HG03460 (cell line): Measurements from ENCODE around the gene DPYSL3.

Experiments
- ATAC-seq: cut with Tn5 transposase; IDR thresholded peaks from one replicate; pipeline ENCODE4 v1.9.1; 2021; ENCODE audit not compliant: unreplicated experiment

DPYSL3 gene

DNA sequence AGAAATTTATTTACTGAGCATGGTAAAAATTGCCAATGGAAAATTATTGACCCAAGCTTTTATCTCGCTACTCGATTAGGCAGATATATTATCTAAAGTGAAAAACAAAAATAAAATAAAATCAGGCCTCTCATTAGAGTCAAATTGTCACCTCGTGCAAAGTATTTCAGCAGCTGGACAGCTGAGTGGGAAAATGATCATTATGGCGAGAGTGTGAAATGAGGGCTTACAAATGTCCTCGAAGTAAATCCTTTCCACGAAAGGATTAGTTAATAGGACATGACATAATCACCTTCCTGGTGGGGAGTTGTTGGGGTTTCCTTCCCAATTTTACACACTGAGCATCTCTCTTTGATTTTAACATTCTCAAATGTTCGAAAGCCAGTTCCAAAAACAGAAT, 5.4 kb upstream of the DPYSL3 start:
- no peak for ATAC-seq

DNA sequence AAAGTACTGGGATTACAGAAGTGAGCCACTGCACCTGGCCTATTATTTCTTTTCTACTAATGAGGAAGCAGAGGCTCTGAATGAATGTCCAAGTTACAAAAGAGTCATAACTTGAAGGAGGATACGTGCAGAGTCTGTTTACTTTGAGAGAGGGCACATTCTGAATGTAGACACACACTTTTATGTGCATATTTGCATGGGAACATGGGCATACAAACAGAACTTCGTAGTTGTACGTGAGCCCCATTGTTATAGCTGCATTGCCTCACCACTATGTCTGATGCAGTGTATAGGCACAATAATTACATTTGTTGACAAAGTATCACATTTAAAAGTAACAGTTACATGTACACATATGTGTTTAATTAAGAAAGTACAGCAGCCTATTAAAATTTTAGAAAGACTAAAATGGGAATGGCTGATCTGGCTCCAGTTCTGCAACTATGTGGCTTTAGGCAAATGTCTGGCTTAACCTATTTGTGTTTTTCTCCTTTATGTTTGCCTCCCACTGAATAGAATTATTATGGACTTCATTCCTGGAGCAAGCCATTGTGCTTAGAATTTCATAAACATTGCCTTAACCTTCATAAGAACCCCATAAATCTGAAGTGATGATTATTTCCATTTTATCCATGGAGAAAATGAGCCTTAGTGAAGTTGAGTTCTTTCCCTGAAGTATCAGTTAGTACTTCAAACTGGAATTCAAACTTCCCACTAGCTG, 3.0 kb upstream of the DPYSL3 start:
- no peak for ATAC-seq

DNA sequence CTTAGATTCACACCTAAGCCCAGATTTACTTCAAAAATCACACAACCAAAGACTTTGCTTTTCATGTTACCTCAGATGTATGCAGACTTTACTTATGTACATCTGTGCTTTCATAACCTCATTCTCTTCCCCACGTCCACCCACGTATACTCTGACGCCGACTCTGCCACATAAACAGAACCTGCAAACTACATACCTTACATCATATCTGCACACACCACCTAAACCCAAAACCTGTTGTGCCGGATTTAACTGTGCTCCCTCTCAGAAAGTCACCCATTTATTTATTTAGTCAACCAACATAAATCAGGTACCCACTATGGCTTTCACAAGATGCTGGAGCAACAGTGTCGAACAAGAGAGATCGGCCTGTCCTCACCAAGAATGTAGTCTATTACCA, 1.0 kb upstream of the DPYSL3 start:
- no peak for ATAC-seq

- no peak for ATAC-seq
Observed at GRCh38 chr5:147509041-147509709, 693 bp downstream of the DPYSL3 start.

DNA sequence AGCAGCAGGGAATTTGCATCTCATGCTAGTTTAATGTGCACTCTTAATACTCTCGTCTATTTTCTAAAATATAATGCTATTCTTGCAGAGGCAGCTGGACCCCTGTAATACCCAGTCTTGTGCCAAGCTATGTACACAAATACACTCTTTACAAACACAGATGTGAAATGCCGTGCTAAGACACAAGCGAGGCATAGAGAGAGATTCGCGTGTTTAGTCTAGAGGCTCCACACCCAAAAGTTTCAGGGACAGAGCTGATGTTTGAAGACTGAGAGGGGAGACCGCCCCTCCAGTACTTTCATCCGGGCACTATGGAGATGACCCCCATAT, 1.2 kb downstream of the DPYSL3 start:
- no peak for ATAC-seq

- ATAC-seq, result no peak
Observed at GRCh38 chr5:147507480-147508126, 2.3 kb downstream of the DPYSL3 start.

DNA sequence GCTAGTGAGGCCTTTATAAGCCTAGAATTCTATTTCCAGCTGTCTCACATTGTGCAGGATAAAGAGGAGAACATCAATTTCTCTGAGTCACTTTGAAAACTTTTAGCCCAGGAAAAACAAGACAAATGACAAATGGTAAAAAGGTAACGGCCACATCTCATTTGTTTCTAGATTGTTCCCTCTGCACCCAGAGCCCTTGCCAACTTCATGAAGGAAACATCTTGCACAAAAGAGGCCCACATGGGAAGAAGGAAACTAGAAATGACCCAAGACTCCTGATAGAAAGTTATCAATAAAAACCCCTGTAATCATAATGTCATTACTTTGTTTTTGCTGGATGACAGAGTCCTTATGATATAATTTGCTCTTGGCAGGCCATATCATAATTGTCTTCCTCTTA, 5.3 kb downstream of the DPYSL3 start:
- no peak for ATAC-seq

DNA sequence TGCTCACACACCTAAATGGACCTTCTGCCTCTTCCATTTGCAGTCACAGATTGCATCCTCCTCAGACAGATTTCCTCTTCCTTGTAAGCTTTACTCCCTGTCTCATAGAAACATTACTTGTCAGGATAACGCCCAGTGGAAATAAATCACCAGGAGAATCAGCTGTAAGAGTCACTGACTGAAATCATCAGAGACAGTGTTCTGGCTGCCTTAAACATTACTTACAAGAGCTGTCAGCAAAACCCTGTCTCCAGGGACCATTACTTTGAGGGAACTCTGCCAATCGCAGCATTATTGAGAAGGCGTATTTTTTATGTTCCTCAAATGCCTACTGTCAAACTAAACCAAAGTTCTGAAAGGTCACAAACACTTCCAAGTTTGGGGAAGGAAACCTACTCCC, 5.9 kb downstream of the DPYSL3 start:
- no peak for ATAC-seq

DNA sequence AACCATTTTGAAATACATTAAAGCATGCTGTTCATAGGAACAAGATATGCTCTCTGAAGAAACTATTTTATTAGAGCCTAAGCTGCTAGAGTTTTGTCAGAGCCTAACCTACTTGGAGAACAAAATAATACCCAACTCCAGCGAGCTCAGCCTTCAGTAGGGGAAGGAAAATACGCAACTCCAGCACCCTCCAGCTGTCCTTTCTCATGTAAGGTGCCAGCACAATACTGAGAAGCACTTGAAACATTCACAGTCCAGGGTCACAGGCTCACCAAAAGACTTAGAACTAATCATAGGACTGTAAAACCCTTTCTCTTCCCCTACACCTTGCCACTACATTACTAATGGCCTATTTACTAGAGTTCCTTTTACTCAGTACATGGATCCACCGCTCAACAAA, 18.9 kb downstream of the DPYSL3 start:
- no peak for ATAC-seq

DNA sequence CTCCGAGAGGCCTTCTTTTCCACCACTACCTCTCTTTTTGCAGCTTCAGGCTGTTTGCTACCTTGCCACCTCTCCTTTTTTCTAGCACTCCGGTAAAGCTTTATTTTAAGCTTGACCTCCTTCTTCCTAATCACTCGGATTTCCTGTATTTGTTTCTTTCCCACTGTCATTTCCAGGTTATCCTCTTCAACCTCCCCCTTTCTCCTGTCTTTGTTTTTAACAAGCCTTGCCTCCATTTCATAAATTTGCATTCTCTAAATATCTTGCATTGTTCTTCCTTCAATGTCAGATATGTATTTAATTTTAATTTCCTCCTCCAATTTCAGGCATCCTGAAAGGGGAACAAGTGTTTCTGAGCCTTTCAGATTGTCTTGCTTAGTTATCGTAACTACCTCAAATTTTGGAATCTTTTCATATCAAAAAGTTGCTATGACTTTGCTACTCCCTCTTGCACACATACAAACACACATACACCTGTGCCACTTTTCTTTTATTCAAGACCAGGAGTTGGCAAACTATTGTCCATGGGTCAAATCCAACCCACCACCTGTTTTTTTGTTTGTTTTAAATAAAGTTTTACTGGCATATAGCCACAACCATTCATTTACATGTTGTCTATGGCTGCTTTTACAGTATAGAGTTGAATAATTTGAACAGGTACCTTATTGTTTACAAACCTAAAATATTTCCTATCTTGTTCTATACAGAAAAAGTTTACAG, 22.7 kb downstream of the DPYSL3 start:
- ATAC-seq, result no peak

- ATAC-seq, result no peak
Observed at GRCh38 chr5:147485814-147486213, 24.1 kb downstream of the DPYSL3 start.

GRCh38 chr5:147485046-147485445, 24.8 kb downstream of the DPYSL3 start:
- ATAC-seq, result no peak

DNA sequence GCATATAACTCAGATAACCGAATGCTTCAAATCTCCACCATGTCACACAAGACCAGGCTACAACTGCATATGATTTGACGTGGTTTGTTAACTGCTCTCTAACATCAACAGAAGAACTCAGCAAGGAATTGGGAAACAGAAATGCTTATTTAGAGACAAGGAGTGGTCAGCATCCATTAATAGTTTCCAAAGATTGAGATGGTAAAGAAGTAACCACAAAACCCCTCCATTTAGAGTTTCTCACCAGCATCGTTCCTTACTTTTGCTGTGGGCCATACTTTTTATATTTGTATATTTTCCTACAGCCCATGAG, 25.2 kb downstream of the DPYSL3 start:
- no peak for ATAC-seq

GRCh38 chr5:147483961-147484707, 25.7 kb downstream of the DPYSL3 start:
- ATAC-seq, result no peak

DNA sequence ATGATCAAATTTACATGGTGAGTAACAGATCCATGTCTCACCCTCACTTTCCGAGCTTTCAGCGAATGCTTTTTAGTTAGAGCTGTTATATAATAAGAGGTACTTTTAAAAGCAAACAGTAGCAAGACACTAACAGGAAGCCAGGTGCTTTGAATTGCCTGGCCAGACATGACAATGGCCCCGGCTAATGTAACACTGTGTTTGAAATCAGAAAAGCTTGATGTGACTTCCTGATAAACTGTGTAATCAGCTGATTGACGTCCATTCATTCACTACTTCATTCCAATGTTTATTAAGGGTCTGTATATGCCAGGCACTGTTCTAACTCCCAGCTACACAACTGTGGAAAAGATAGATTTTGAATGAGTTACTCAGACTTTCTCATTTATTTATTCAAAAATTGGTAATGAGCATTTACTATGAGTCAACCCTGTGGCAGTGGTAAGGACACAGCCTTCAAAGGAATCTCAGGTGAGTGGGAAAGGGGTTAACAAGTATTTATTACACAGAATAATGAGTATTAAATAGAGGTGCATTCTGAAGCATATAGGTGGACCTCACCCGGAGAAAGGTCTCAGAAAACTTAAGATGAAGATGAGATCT, 26.6 kb downstream of the DPYSL3 start:
- no peak for ATAC-seq

DNA sequence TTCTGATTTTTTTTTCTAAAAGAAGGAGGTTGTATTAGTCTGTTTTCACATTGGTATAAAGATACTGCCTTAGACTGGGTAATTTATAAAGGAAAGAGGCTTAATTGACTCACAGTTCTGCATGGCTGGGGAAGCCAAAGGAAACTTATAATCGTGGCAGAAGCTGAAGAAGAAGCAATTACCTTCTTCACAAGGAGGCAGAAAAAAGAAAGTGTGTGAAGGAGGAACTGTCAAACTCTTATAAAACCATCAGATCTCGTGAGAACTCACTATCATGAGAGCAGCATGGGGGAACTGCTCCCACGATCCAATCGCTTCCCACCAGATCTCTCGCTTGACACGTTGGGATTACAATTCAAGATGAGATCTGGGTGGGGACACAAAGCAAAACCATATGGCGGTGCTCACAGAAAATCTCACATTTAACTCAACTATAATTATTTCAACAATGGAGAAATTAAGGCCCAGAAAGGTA, 27.1 kb downstream of the DPYSL3 start:
- ATAC-seq, result no peak

- no peak for ATAC-seq
Observed at GRCh38 chr5:147481874-147482705, 27.8 kb downstream of the DPYSL3 start.

- no peak for ATAC-seq
Observed at GRCh38 chr5:147481376-147481775, 28.5 kb downstream of the DPYSL3 start.

GRCh38 chr5:147479949-147480348, 29.9 kb downstream of the DPYSL3 start:
- no peak for ATAC-seq

DNA sequence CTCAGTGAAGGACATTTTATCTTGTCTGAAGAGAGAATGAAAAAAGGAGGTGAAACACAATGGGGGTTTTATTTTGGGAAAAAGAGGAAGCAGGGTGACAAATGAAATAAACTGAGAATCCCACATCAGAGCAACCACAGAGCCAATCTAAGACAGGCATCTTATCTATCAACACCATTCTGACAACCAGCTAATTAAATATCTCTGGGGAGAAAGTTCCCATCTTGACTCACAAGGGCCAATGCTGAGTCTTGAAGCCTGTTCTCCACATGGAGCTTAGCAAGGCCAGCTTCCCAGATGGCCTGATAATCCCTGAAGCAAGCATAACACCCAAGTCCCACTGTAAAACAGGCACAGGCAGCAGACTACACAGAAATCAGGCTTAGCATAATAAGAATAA, 30.4 kb downstream of the DPYSL3 start:
- ATAC-seq, result no peak
